GM23338 (cell line): ENCODE results near the gene SEMA7A. TPM values are rescaled to one million over a fixed set of nuclear protein-coding genes. Genes with fewer than 3 reads are reported as not detected.

Source experiments
- ATAC-seq: fragments of 200-7000 bp; cut with Tn5 transposase; 3 replicates; pipeline ENCODE4 v1.9.1; 2020
- DNase-seq: peaks from one replicate; pipeline ENCODE4 v3.0.0-alpha.2; 2015; ENCODE audit warnings: low spot score
- H2AFZ ChIP-seq: fragments of 200-600 bp; sonication (generic); 2 replicates; pipeline ENCODE4 v1.8.0; 2016; ENCODE audit warnings: antibody characterized with exemption, mild to moderate bottlenecking, moderate library complexity
- H3F3A ChIP-seq: fragments of 200-600 bp; sonication (generic); replicated peaks from 2 replicates; pipeline ENCODE4 v1.8.0; 2017; ENCODE audit warnings: antibody characterized with exemption, mixed run types, low read depth
- H3K27ac ChIP-seq: fragments of 200-600 bp; sonication (generic); 2 replicates; pipeline ENCODE4 v1.6.1; 2016; ENCODE audit warnings: low read depth
- H3K27me3 ChIP-seq: fragments of 200-600 bp; sonication (generic); 2 replicates; pipeline ENCODE4 v1.8.0; 2016; ENCODE audit warnings: mild to moderate bottlenecking, mixed run types, moderate library complexity; ENCODE audit not compliant: insufficient read depth
- H3K36me3 ChIP-seq: fragments of 200-600 bp; sonication (generic); 2 replicates; pipeline ENCODE4 v1.8.0; 2016; ENCODE audit warnings: mild to moderate bottlenecking; ENCODE audit not compliant: insufficient read depth
- H3K4me1 ChIP-seq: fragments of 200-600 bp; sonication (generic); 2 replicates; pipeline ENCODE4 v1.8.0; 2016; ENCODE audit warnings: mild to moderate bottlenecking, moderate library complexity; ENCODE audit not compliant: insufficient read depth
- H3K4me2 ChIP-seq: fragments of 200-600 bp; sonication (generic); 2 replicates; pipeline ENCODE4 v1.7.1; 2017; ENCODE audit warnings: mixed run types
- H3K4me3 ChIP-seq: fragments of 200-600 bp; sonication (generic); 2 replicates; pipeline ENCODE4 v1.6.1; 2016; ENCODE audit warnings: mixed run types
- H3K79me2 ChIP-seq: fragments of 200-600 bp; sonication (generic); replicated peaks from 2 replicates; pipeline ENCODE4 v1.8.0; 2017; ENCODE audit warnings: mild to moderate bottlenecking; ENCODE audit not compliant: insufficient read depth
- H3K9me2 ChIP-seq: fragments of 200-600 bp; sonication (generic); 2 replicates; pipeline ENCODE4 v1.8.0; 2017; ENCODE audit not compliant: insufficient read depth
- H4K20me1 ChIP-seq: fragments of 200-600 bp; sonication (generic); replicated peaks from 2 replicates; pipeline ENCODE4 v1.8.0; 2017; ENCODE audit warnings: mild to moderate bottlenecking; ENCODE audit not compliant: insufficient read depth
- H3K27ac Mint-ChIP-seq: 2 replicates; pipeline ENCODE4 v1.8.0; 2020; ENCODE audit warnings: inconsistent platforms, mild to moderate bottlenecking, moderate library complexity, mixed read lengths
- H3K27me3 Mint-ChIP-seq: 3 replicates; pipeline ENCODE4 v1.8.0; 2022; ENCODE audit warnings: low read depth, mild to moderate bottlenecking, moderate library complexity, mixed read lengths, inconsistent platforms; ENCODE audit not compliant: insufficient read depth, poor library complexity
- H3K36me3 Mint-ChIP-seq: 3 replicates; pipeline ENCODE4 v1.8.0; 2021; ENCODE audit warnings: low read depth, mild to moderate bottlenecking, inconsistent platforms, moderate library complexity, mixed read lengths
- H3K4me1 Mint-ChIP-seq: 3 replicates; pipeline ENCODE4 v1.8.0; 2020; ENCODE audit warnings: mild to moderate bottlenecking, inconsistent platforms, mixed read lengths
- H3K4me3 Mint-ChIP-seq: 3 replicates; pipeline ENCODE4 v1.8.0; 2021; ENCODE audit warnings: moderate library complexity, mild to moderate bottlenecking, inconsistent platforms, mixed read lengths
- H3K9me3 Mint-ChIP-seq: 3 replicates; pipeline ENCODE4 v1.8.0; 2020; ENCODE audit warnings: moderate library complexity, mild to moderate bottlenecking, inconsistent platforms, mixed read lengths
- CREB1 ChIP-seq: fragments of 250-450 bp; sonication (Bioruptor Pico); IDR thresholded peaks from 2 replicates; pipeline ENCODE4 v1.5.0; 2020; ENCODE audit warnings: low read depth, mild to moderate bottlenecking, moderate library complexity
- EZH2 ChIP-seq: fragments of 200-600 bp; sonication (generic); IDR thresholded peaks from one replicate; pipeline ENCODE4 v1.8.0; 2017; ENCODE audit warnings: antibody characterized with exemption, mild to moderate bottlenecking, low read depth; ENCODE audit not compliant: unreplicated experiment
- EZH2phosphoT487 ChIP-seq: fragments of 200-600 bp; sonication (generic); IDR thresholded peaks from one replicate; pipeline ENCODE4 v1.8.1; 2018; ENCODE audit warnings: antibody characterized with exemption; ENCODE audit not compliant: unreplicated experiment
- JUNB ChIP-seq: IDR thresholded peaks from one replicate; pipeline ENCODE4 v1.6.1; 2016; ENCODE audit warnings: antibody characterized with exemption; ENCODE audit not compliant: unreplicated experiment
- NANOG ChIP-seq: IDR thresholded peaks from 2 replicates; pipeline ENCODE4 v1.6.1; 2016; ENCODE audit warnings: antibody characterized with exemption, borderline replicate concordance
- POLR2AphosphoS5 ChIP-seq: IDR thresholded peaks from 2 replicates; pipeline ENCODE4 v1.6.1; 2016; ENCODE audit warnings: antibody characterized with exemption, low read depth
- STAT1 ChIP-seq: IDR thresholded peaks from one replicate; pipeline ENCODE4 v1.6.1; 2016; ENCODE audit warnings: antibody characterized with exemption; ENCODE audit not compliant: unreplicated experiment
- ZNF114 ChIP-seq: fragments of 250-450 bp; sonication (Bioruptor Pico); IDR thresholded peaks from 2 replicates; pipeline ENCODE4 v1.5.0; 2020; ENCODE audit warnings: mild to moderate bottlenecking, moderate library complexity
- ZNF331 ChIP-seq: fragments of 250-450 bp; sonication (Bioruptor Pico); IDR thresholded peaks from 2 replicates; pipeline ENCODE4 v1.5.0; 2020; ENCODE audit warnings: low read depth, mild to moderate bottlenecking, moderate library complexity
- polyA plus RNA-seq: library from polyadenylated mRNA; unstranded; fragments of >200 nt; fragmentation: Nextera tagmentation; extraction: Ambion mirVana; gene quantifications from 2 replicates; pipeline ENCODE4 v1.2.1, GENCODE V29; 2016
- total RNA-seq: library from RNA; depleted of rRNA; stranded (reverse); fragments of >200 nt; shearing (Covaris generic); gene quantifications from 2 replicates; pipeline ENCODE4 v1.2.3, GENCODE V29; 2014
- TF ChIP-seq, protein P1 (sequence below): IDR thresholded peaks from one replicate; pipeline ENCODE4 v1.6.1; 2018; ENCODE audit warnings: antibody characterized with exemption; ENCODE audit not compliant: unreplicated experiment
- TF ChIP-seq, protein P2 (sequence below): fragments of 250-450 bp; sonication (Bioruptor Pico); IDR thresholded peaks from 2 replicates; pipeline ENCODE4 v1.5.0; 2020; ENCODE audit warnings: mild to moderate bottlenecking, moderate library complexity
- TF ChIP-seq, protein P3 (sequence below), 2 experiments: fragments of 200-600 bp in 1 of 2; sonication (generic) in 1 of 2; conservative IDR thresholded peaks; 2 replicates each; pipeline versions ENCODE4 v1.5.1 to v1.6.1; 2016 to 2017; ENCODE audit warnings: antibody characterized with exemption in 2 of 2, low read depth in 2 of 2, mild to moderate bottlenecking in 2 of 2, moderate library complexity in 1 of 2
- TF ChIP-seq, protein P4 (sequence below): IDR thresholded peaks from 2 replicates; pipeline ENCODE4 v1.6.1; 2016; ENCODE audit warnings: antibody characterized with exemption

The SEMA7A gene
- total and polyA plus RNA-seq, 2 experiments from 2014 or later: 2.0 to 14.1 TPM

DNA sequence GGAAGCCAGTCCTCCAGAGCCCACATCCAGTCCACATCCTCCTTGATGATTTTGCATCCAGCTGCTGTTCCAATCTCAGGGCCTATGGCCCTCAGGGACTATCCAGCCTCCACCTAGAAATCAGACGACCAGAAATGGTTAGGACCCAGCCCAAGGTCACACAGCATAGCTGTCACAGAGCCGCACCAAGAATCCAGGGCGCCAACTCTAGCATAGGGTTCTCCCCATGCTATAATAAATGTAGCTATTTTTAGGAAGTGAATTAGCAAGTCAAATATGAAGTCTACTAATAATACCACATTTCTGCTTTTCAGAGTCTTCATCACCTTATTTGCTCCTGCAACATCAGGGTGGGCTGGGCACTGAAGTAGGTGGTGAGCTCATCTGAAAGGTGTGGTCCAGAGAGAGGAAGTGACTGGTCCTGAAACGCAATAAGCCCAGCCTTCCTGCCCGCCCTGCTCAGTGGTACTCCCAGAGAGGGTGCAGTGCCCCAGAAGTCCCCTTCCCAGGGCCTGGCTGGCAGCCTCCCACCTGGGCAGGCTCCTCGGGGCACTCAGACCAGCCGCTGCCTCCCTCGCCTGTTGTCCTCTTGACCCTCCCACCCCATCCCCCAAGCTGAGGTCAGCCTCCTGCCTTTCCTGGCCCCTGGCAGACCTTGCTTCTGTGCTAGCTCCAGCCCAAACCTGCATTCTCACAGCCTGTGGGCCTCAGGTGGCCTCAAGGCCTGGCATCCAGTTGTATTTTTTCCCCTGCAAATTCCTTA is 48.7 kb downstream of the SEMA7A start:
- no peaks in the 10 kb centered on the region for H3F3A ChIP-seq
- peaks cover 9% of the 10 kb centered on the region for H3K27me3 Mint-ChIP-seq
- H3K9me3 Mint-ChIP-seq: no peaks in the 10 kb centered on the region
- H3K27ac Mint-ChIP-seq: no peak overlapping the region
- H3K36me3 Mint-ChIP-seq: no peaks in the 10 kb centered on the region
- DNase-seq: no peak
- H3K27me3 ChIP-seq: no peaks in the 10 kb centered on the region
- H3K36me3 ChIP-seq: no peaks in the 10 kb centered on the region
- H3K4me2 ChIP-seq: no peak overlapping the region
- H4K20me1 ChIP-seq: no peaks in the 10 kb centered on the region
- no peak overlapping the region for H2AFZ ChIP-seq
- no peaks in the 10 kb centered on the region for H3K79me2 ChIP-seq
- ATAC-seq: no peak
- TF ChIP-seq, protein P1, sequence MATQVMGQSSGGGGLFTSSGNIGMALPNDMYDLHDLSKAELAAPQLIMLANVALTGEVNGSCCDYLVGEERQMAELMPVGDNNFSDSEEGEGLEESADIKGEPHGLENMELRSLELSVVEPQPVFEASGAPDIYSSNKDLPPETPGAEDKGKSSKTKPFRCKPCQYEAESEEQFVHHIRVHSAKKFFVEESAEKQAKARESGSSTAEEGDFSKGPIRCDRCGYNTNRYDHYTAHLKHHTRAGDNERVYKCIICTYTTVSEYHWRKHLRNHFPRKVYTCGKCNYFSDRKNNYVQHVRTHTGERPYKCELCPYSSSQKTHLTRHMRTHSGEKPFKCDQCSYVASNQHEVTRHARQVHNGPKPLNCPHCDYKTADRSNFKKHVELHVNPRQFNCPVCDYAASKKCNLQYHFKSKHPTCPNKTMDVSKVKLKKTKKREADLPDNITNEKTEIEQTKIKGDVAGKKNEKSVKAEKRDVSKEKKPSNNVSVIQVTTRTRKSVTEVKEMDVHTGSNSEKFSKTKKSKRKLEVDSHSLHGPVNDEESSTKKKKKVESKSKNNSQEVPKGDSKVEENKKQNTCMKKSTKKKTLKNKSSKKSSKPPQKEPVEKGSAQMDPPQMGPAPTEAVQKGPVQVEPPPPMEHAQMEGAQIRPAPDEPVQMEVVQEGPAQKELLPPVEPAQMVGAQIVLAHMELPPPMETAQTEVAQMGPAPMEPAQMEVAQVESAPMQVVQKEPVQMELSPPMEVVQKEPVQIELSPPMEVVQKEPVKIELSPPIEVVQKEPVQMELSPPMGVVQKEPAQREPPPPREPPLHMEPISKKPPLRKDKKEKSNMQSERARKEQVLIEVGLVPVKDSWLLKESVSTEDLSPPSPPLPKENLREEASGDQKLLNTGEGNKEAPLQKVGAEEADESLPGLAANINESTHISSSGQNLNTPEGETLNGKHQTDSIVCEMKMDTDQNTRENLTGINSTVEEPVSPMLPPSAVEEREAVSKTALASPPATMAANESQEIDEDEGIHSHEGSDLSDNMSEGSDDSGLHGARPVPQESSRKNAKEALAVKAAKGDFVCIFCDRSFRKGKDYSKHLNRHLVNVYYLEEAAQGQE: no peak
- no peak for TF ChIP-seq CREB1 (CRISPR knock-in tag)
- TF ChIP-seq STAT1: no peak
- no peak for TF ChIP-seq JUNB
- TF ChIP-seq, protein P2, sequence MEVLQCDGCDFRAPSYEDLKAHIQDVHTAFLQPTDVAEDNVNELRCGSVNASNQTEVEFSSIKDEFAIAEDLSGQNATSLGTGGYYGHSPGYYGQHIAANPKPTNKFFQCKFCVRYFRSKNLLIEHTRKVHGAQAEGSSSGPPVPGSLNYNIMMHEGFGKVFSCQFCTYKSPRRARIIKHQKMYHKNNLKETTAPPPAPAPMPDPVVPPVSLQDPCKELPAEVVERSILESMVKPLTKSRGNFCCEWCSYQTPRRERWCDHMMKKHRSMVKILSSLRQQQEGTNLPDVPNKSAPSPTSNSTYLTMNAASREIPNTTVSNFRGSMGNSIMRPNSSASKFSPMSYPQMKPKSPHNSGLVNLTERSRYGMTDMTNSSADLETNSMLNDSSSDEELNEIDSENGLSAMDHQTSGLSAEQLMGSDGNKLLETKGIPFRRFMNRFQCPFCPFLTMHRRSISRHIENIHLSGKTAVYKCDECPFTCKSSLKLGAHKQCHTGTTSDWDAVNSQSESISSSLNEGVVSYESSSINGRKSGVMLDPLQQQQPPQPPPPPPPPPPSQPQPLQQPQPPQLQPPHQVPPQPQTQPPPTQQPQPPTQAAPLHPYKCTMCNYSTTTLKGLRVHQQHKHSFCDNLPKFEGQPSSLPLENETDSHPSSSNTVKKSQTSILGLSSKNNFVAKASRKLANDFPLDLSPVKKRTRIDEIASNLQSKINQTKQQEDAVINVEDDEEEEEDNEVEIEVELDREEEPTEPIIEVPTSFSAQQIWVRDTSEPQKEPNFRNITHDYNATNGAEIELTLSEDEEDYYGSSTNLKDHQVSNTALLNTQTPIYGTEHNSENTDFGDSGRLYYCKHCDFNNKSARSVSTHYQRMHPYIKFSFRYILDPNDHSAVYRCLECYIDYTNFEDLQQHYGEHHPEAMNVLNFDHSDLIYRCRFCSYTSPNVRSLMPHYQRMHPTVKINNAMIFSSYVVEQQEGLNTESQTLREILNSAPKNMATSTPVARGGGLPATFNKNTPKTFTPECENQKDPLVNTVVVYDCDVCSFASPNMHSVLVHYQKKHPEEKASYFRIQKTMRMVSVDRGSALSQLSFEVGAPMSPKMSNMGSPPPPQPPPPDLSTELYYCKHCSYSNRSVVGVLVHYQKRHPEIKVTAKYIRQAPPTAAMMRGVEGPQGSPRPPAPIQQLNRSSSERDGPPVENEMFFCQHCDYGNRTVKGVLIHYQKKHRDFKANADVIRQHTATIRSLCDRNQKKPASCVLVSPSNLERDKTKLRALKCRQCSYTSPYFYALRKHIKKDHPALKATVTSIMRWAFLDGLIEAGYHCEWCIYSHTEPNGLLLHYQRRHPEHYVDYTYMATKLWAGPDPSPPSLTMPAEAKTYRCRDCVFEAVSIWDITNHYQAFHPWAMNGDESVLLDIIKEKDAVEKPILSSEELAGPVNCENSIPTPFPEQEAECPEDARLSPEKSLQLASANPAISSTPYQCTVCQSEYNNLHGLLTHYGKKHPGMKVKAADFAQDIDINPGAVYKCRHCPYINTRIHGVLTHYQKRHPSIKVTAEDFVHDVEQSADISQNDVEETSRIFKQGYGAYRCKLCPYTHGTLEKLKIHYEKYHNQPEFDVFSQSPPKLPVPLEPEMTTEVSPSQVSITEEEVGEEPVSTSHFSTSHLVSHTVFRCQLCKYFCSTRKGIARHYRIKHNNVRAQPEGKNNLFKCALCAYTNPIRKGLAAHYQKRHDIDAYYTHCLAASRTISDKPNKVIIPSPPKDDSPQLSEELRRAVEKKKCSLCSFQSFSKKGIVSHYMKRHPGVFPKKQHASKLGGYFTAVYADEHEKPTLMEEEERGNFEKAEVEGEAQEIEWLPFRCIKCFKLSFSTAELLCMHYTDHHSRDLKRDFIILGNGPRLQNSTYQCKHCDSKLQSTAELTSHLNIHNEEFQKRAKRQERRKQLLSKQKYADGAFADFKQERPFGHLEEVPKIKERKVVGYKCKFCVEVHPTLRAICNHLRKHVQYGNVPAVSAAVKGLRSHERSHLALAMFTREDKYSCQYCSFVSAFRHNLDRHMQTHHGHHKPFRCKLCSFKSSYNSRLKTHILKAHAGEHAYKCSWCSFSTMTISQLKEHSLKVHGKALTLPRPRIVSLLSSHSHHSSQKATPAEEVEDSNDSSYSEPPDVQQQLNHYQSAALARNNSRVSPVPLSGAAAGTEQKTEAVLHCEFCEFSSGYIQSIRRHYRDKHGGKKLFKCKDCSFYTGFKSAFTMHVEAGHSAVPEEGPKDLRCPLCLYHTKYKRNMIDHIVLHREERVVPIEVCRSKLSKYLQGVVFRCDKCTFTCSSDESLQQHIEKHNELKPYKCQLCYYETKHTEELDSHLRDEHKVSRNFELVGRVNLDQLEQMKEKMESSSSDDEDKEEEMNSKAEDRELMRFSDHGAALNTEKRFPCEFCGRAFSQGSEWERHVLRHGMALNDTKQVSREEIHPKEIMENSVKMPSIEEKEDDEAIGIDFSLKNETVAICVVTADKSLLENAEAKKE (CRISPR knock-in tag): no peak
- TF ChIP-seq, protein P3, sequence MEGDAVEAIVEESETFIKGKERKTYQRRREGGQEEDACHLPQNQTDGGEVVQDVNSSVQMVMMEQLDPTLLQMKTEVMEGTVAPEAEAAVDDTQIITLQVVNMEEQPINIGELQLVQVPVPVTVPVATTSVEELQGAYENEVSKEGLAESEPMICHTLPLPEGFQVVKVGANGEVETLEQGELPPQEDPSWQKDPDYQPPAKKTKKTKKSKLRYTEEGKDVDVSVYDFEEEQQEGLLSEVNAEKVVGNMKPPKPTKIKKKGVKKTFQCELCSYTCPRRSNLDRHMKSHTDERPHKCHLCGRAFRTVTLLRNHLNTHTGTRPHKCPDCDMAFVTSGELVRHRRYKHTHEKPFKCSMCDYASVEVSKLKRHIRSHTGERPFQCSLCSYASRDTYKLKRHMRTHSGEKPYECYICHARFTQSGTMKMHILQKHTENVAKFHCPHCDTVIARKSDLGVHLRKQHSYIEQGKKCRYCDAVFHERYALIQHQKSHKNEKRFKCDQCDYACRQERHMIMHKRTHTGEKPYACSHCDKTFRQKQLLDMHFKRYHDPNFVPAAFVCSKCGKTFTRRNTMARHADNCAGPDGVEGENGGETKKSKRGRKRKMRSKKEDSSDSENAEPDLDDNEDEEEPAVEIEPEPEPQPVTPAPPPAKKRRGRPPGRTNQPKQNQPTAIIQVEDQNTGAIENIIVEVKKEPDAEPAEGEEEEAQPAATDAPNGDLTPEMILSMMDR (conservative IDR thresholded peaks at IDR 0.05; ENCODE audit: low read depth in 2 of 2): no peak
- TF ChIP-seq EZH2: no peak
- TF ChIP-seq NANOG: no peak
- no peak for TF ChIP-seq POLR2AphosphoS5
- TF ChIP-seq, protein P4, sequence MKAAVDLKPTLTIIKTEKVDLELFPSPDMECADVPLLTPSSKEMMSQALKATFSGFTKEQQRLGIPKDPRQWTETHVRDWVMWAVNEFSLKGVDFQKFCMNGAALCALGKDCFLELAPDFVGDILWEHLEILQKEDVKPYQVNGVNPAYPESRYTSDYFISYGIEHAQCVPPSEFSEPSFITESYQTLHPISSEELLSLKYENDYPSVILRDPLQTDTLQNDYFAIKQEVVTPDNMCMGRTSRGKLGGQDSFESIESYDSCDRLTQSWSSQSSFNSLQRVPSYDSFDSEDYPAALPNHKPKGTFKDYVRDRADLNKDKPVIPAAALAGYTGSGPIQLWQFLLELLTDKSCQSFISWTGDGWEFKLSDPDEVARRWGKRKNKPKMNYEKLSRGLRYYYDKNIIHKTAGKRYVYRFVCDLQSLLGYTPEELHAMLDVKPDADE: no peak
- no peak for TF ChIP-seq ZNF114 (CRISPR knock-in tag)
- TF ChIP-seq ZNF331: no peak
- TF ChIP-seq EZH2phosphoT487: no peak
- H3K9me2 ChIP-seq: no peaks in the 10 kb centered on the region
- no peak overlapping the region for H3K4me3 ChIP-seq
- H3K27ac ChIP-seq: no peak overlapping the region
- H3K4me1 ChIP-seq: no peaks in the 10 kb centered on the region; the same call in 1 of the 2 replicates
- H3K4me1 Mint-ChIP-seq: peaks cover 21% of the 10 kb centered on the region
- no peak overlapping the region for H3K4me3 Mint-ChIP-seq
